Endothelial cell of umbilical vein (primary cell): ENCODE measurements around the gene SLFNL1. TPM values are rescaled to one million over a fixed set of nuclear protein-coding genes. Genes with fewer than 3 reads are reported as not detected.

Experiments
- BruUV-seq: library from RNA; stranded (reverse); fragments of 400-500 nt; replicated peaks from 2 replicates; lab custom pipeline; 2021; lab: Mats Ljungman, UMichigan
- CTCF ChIA-PET: fragments of 300-600, 350-600 bp; sonication (Branson Sonifier 250); formaldehyde crosslinking; loops from one replicate; lab custom pipeline; 2021; ENCODE audit warnings: antibody characterized with exemption, inconsistent platforms; lab: Charles Lee
- POLR2A ChIA-PET: fragments of 300-600, 350-600 bp; sonication (Branson Sonifier 250); formaldehyde crosslinking; loops from one replicate; lab custom pipeline; 2021; ENCODE audit warnings: antibody characterized with exemption, inconsistent platforms; lab: Charles Lee
- DNase-seq: peaks from one replicate; pipeline ENCODE4 v3.0.0-alpha.2; 2011; ENCODE audit warnings: low read depth, low spot score
- FAIRE-seq: peaks from 2 replicates; lab custom pipeline; 2011; peaks lifted over from hg19 to GRCh38; lab: Jason Lieb, UNC
- H2AFZ ChIP-seq: 2 replicates; pipeline ENCODE4 v1.6.0; 2012; ENCODE audit warnings: low read depth, low read length, control low read depth, inconsistent platforms
- H3K27ac ChIP-seq: 2 replicates; pipeline ENCODE4 v1.5.1; 2011; ENCODE audit warnings: low read depth, mild to moderate bottlenecking, control low read depth, low read length, moderate library complexity; ENCODE audit not compliant: insufficient read depth
- H3K27me3 ChIP-seq, 2 experiments: 2 replicates each; pipeline versions ENCODE4 v1.6.0 to v1.6.1; 2011; ENCODE audit warnings: low read length in 2 of 2, mixed read lengths in 1 of 2; ENCODE audit not compliant: control insufficient read depth in 2 of 2, insufficient read depth in 2 of 2
- H3K36me3 ChIP-seq, 2 experiments: 2 replicates in 1 of 2; 3 replicates in 1 of 2; pipeline ENCODE4 v1.5.1; 2011; ENCODE audit warnings: low read length in 2 of 2, mild to moderate bottlenecking in 1 of 2, moderate library complexity in 1 of 2; ENCODE audit not compliant: control insufficient read depth in 2 of 2, insufficient read depth in 2 of 2; ENCODE audit errors: extremely low read depth in 1 of 2
- H3K4me1 ChIP-seq: 3 replicates; pipeline ENCODE4 v1.5.1; 2011; ENCODE audit warnings: mild to moderate bottlenecking, low read length; ENCODE audit not compliant: control insufficient read depth, insufficient read depth; ENCODE audit errors: extremely low read depth
- H3K4me2 ChIP-seq: 2 replicates; pipeline ENCODE4 v1.6.1; 2011; ENCODE audit warnings: low read length, control low read depth, mixed read lengths; ENCODE audit not compliant: insufficient read depth
- H3K4me3 ChIP-seq, 3 experiments: fragments of 200-600 bp in 1 of 3; sonication (generic), shearing (Covaris generic) in 1 of 3; replicated peaks in 1 of 3; 2 replicates each; pipeline ENCODE4 v1.5.1; 2011 to 2016; ENCODE audit warnings: control low read depth in 3 of 3, low read length in 3 of 3, mild to moderate bottlenecking in 2 of 3, inconsistent platforms in 1 of 3, low read depth in 1 of 3, moderate library complexity in 1 of 3; ENCODE audit not compliant: insufficient read depth in 1 of 3
- H3K79me2 ChIP-seq: 2 replicates; pipeline ENCODE4 v1.6.0; 2012; ENCODE audit warnings: low read length, inconsistent platforms; ENCODE audit not compliant: control insufficient read depth, insufficient read depth
- H3K9ac ChIP-seq: replicated peaks from 2 replicates; pipeline ENCODE3; 2011; ENCODE audit warnings: low read length, control low read depth; ENCODE audit not compliant: insufficient read depth; ENCODE audit errors: extremely low read depth
- H3K9me1 ChIP-seq: replicated peaks from 3 replicates; pipeline ENCODE4 v1.6.0; 2011; ENCODE audit warnings: mild to moderate bottlenecking, low read length; ENCODE audit not compliant: control insufficient read depth, insufficient read depth; ENCODE audit errors: extremely low read depth
- H3K9me3 ChIP-seq: replicated peaks from 2 replicates; pipeline ENCODE4 v1.5.1; 2012; ENCODE audit warnings: low read length, inconsistent platforms; ENCODE audit not compliant: control insufficient read depth, insufficient read depth
- H4K20me1 ChIP-seq: replicated peaks from 2 replicates; pipeline ENCODE3; 2011; ENCODE audit warnings: mild to moderate bottlenecking, low read length; ENCODE audit not compliant: control insufficient read depth, insufficient read depth; ENCODE audit errors: extremely low read depth
- EZH2 ChIP-seq: IDR thresholded peaks from 2 replicates; pipeline ENCODE4 v1.6.1; 2012; ENCODE audit warnings: borderline replicate concordance, low read depth, mild to moderate bottlenecking, moderate library complexity, low read length, inconsistent platforms; ENCODE audit not compliant: severe bottlenecking
- FOS ChIP-seq: IDR thresholded peaks from 2 replicates; pipeline ENCODE4 v1.6.1; 2011; ENCODE audit warnings: mild to moderate bottlenecking, low read length, moderate library complexity, borderline replicate concordance; ENCODE audit not compliant: insufficient read depth
- GATA2 ChIP-seq: IDR thresholded peaks from 2 replicates; pipeline ENCODE4 v1.7.0; 2011; ENCODE audit warnings: low read depth, mild to moderate bottlenecking, moderate library complexity, mixed read lengths, low read length; ENCODE audit not compliant: insufficient read length, insufficient read depth
- JUN ChIP-seq: IDR thresholded peaks from 2 replicates; pipeline ENCODE4 v1.6.1; 2011; ENCODE audit warnings: borderline replicate concordance, low read depth; ENCODE audit not compliant: insufficient read length, insufficient read depth
- MYC ChIP-seq: IDR thresholded peaks from one replicate; pipeline ENCODE4 v1.6.1; 2011; ENCODE audit warnings: mild to moderate bottlenecking, low read depth, low read length
- POLR2A ChIP-seq: IDR thresholded peaks from 2 replicates; pipeline ENCODE4 v1.6.1; 2012; ENCODE audit warnings: low read depth, mild to moderate bottlenecking, control low read depth, low read length
- POLR2AphosphoS5 ChIP-seq: IDR thresholded peaks from 2 replicates; pipeline ENCODE4 v1.6.1; 2012; ENCODE audit warnings: low read depth, mild to moderate bottlenecking, control low read depth, low read length, moderate library complexity; ENCODE audit not compliant: insufficient read depth
- dilution Hi-C: fragments of 300-500 bp; cut with MboI; formaldehyde crosslinking; loops from one replicate; pipeline ENCODE4 v1.15.0; 2019; ENCODE audit warnings: low sequenced_read_pairs; ENCODE audit not compliant: extremely low pct_ligation_motif_present
- intact Hi-C: fragments of 100-400 bp; cut with micrococcal nuclease; formaldehyde crosslinking; loops from one replicate; pipeline ENCODE4 v1.10.0; 2022
- polyA plus RNA-seq, 4 experiments: library from polyadenylated mRNA; depleted of rRNA in 3 of 4; stranded (reverse) in 3 of 4; unstranded in 1 of 4; fragments of >200 nt; gene quantifications; 2 replicates each; pipeline versions ENCODE4 v1.2.1 to v1.2.3, GENCODE V29; 2011 to 2012; ENCODE audit warnings: missing spikeins in 1 of 4
- total RNA-seq: library from RNA; stranded (reverse); gene quantifications from 2 replicates; pipeline ENCODE4 v1.2.3, GENCODE V29; 2021
- TF ChIP-seq, protein P1 (sequence below): IDR thresholded peaks from 2 replicates; pipeline ENCODE4 v1.6.1; 2011; ENCODE audit not compliant: insufficient read depth, insufficient read length
- TF ChIP-seq, protein P2 (sequence below), 2 donors: IDR thresholded peaks; 1 replicate in 1 of 2; 2 replicates in 1 of 2; pipeline ENCODE4 v1.5.1; 2011; ENCODE audit warnings: low read length in 2 of 2, mild to moderate bottlenecking in 2 of 2, moderate library complexity in 2 of 2, control low read depth in 1 of 2, inconsistent platforms in 1 of 2, low read depth in 1 of 2; ENCODE audit not compliant: insufficient read depth in 1 of 2; ENCODE audit errors: extremely low read depth in 1 of 2

The SLFNL1 gene
- total and polyA plus RNA-seq, 2 donors (not counting 3 experiments of a cell fraction or from before 2014, with no cell fraction given): 0.14 to 0.29 TPM

DNA sequence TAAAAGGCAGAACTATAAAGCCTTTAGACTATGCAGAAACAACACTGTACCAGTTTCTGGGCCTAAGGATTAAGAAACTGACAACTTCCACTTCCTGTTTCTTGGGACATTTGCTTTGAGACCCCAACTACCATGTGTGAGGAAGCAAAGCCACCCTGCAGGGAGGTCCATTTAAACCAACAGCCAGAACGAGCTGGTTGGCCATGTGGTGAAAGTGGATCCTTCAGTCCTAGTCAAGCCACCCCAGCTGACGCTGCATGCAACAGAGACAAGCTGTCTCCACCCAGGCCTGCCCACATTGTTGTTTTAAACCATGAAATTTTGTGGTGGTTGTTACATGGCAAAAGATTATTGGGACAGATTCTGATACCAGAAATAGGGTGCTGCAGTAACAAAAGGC is 31.8 kb upstream of the SLFNL1 start:
- Histone ChIP-seq H4K20me1 (no peaks in the 10 kb centered on the region), H3K9me1 (no peaks in the 10 kb centered on the region), H3K9ac (no peak overlapping the region), H2AFZ (no peak overlapping the region), H3K27me3 (no peaks in the 10 kb centered on the region), H3K4me1 (peaks cover 6% of the 10 kb centered on the region), H3K4me3 (no peak overlapping the region), H3K79me2 (no peaks in the 10 kb centered on the region), H3K27ac (no peak overlapping the region), H3K4me2 (no peak overlapping the region), H3K36me3 (peaks cover 0 to 6% of the 10 kb centered on the region in 2 experiments), H3K9me3 (no peaks in the 10 kb centered on the region)
- dilution Hi-C loops: no loop called here
- no peak for DNase-seq
- POLR2A ChIA-PET: no interaction called here
- TF ChIP-seq GATA2 (no peak), FOS (no peak), POLR2AphosphoS5 (no peak), MYC (no peak), POLR2A (no peak), JUN (no peak), EZH2 (no peak)
- TF ChIP-seq, protein P1, sequence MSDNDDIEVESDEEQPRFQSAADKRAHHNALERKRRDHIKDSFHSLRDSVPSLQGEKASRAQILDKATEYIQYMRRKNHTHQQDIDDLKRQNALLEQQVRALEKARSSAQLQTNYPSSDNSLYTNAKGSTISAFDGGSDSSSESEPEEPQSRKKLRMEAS: no peak
- TF ChIP-seq, protein P2, sequence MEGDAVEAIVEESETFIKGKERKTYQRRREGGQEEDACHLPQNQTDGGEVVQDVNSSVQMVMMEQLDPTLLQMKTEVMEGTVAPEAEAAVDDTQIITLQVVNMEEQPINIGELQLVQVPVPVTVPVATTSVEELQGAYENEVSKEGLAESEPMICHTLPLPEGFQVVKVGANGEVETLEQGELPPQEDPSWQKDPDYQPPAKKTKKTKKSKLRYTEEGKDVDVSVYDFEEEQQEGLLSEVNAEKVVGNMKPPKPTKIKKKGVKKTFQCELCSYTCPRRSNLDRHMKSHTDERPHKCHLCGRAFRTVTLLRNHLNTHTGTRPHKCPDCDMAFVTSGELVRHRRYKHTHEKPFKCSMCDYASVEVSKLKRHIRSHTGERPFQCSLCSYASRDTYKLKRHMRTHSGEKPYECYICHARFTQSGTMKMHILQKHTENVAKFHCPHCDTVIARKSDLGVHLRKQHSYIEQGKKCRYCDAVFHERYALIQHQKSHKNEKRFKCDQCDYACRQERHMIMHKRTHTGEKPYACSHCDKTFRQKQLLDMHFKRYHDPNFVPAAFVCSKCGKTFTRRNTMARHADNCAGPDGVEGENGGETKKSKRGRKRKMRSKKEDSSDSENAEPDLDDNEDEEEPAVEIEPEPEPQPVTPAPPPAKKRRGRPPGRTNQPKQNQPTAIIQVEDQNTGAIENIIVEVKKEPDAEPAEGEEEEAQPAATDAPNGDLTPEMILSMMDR (IDR thresholded peaks at IDR 0.05; ENCODE audit: extremely low read depth in 1 of 2, insufficient read depth in 1 of 2, low read depth in 1 of 2, low read length in 2 of 2): no peak
- no TSS peak for BruUV-seq
- CTCF ChIA-PET: no interaction called here
- intact Hi-C loops: no loop called here
- FAIRE-seq: no peak
